SK-N-SH treated with all-trans-retinoic acid at 6 μM for 48 hours (cell line): ENCODE measurements around the gene CMTM2.

ENCODE experiments used
- ATAC-seq: fragments of 200-7000 bp; cut with Tn5 transposase; 3 replicates; pipeline ENCODE4 v1.9.1; 2020; ENCODE audit warnings: mild to moderate bottlenecking, moderate library complexity
- BACH2 ChIP-seq: fragments of 250-450 bp; sonication (Bioruptor Pico); IDR thresholded peaks from 2 replicates; pipeline ENCODE4 v1.9.0; 2021; ENCODE audit warnings: mild to moderate bottlenecking, borderline replicate concordance
- CSDC2 ChIP-seq: fragments of 250-450 bp; sonication (Bioruptor Pico); IDR thresholded peaks from 2 replicates; pipeline ENCODE4 v1.5.0; 2020; ENCODE audit warnings: mild to moderate bottlenecking, moderate library complexity
- GLIS3 ChIP-seq: fragments of 250-450 bp; sonication (Bioruptor Pico); IDR thresholded peaks from 2 replicates; pipeline ENCODE4 v1.5.0; 2020; ENCODE audit warnings: mild to moderate bottlenecking, moderate library complexity
- ISL1 ChIP-seq: fragments of 250-450 bp; sonication (Bioruptor Pico); IDR thresholded peaks from 2 replicates; pipeline ENCODE4 v2.1.2; 2022; ENCODE audit warnings: mild to moderate bottlenecking, moderate library complexity
- OSR1 ChIP-seq: fragments of 250-450 bp; sonication (Bioruptor Pico); IDR thresholded peaks from 2 replicates; pipeline ENCODE4 v1.8.0; 2022; ENCODE audit warnings: moderate library complexity, mild to moderate bottlenecking, inconsistent platforms
- PATZ1 ChIP-seq: fragments of 250-450 bp; sonication (Bioruptor Pico); IDR thresholded peaks from 2 replicates; pipeline ENCODE4 v1.8.0; 2020; ENCODE audit warnings: mild to moderate bottlenecking, moderate library complexity, borderline replicate concordance
- RARB ChIP-seq: fragments of 250-450 bp; sonication (Bioruptor Pico); IDR thresholded peaks from 2 replicates; pipeline ENCODE4 v1.8.0; 2021; ENCODE audit warnings: mild to moderate bottlenecking, moderate library complexity
- SNAI2 ChIP-seq: fragments of 250-450 bp; sonication (Bioruptor Pico); IDR thresholded peaks from 2 replicates; pipeline ENCODE4 v1.5.0; 2020; ENCODE audit warnings: mild to moderate bottlenecking, moderate library complexity
- TOX ChIP-seq: fragments of 250-450 bp; sonication (Bioruptor Pico); IDR thresholded peaks from 2 replicates; pipeline ENCODE4 v1.8.0; 2021; ENCODE audit warnings: mild to moderate bottlenecking, moderate library complexity, borderline replicate concordance
- ZFP3 ChIP-seq: fragments of 250-450 bp; sonication (Bioruptor Pico); IDR thresholded peaks from 2 replicates; pipeline ENCODE4 v1.5.0; 2020; ENCODE audit warnings: mild to moderate bottlenecking, moderate library complexity
- ZFP30 ChIP-seq: fragments of 450-650 bp; formaldehyde crosslinking; IDR thresholded peaks from 2 replicates; pipeline ENCODE4 v1.5.0; 2022; ENCODE audit warnings: mild to moderate bottlenecking, moderate library complexity
- ZNF565 ChIP-seq: fragments of 450-650 bp; formaldehyde crosslinking; conservative IDR thresholded peaks from 2 replicates; pipeline ENCODE4 v1.5.0; 2020; ENCODE audit warnings: low read depth, mild to moderate bottlenecking, moderate library complexity
- ZNF70 ChIP-seq: fragments of 450-650 bp; formaldehyde crosslinking; IDR thresholded peaks from 2 replicates; pipeline ENCODE4 v1.5.0; 2020; ENCODE audit warnings: mild to moderate bottlenecking, moderate library complexity
- ZNF8 ChIP-seq: fragments of 450-650 bp; formaldehyde crosslinking; IDR thresholded peaks from 2 replicates; pipeline ENCODE4 v1.5.0; 2020; ENCODE audit warnings: mild to moderate bottlenecking, moderate library complexity
- TF ChIP-seq, protein P1 (sequence below): fragments of 250-450 bp; sonication (Bioruptor Pico); IDR thresholded peaks from 2 replicates; pipeline ENCODE4 v1.5.1; 2020; ENCODE audit warnings: low read depth, mild to moderate bottlenecking, moderate library complexity
- TF ChIP-seq, protein P2 (sequence below): fragments of 250-450 bp; sonication (Bioruptor Pico); IDR thresholded peaks from 2 replicates; pipeline ENCODE4 v1.5.0; 2020; ENCODE audit warnings: mild to moderate bottlenecking, moderate library complexity

Gene CMTM2

DNA sequence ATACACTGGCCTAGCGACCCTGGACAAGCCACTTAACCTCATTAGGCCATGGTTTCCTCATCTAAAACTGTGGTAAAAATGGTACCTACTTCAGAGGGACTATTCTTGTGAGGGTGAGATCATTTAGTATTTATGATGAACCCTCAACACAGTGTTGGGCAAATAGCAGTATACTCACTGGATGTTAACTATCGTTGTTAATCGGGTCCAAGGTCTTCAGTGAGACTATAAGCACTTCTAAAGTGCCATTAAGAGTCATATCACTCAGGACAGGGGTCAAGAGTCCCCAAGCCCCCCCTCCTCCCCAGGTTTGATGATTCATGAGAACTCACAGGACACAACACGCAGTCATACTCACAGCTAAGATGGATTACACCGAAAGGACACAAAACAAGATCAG, 40.4 kb upstream of the CMTM2 start:
- ATAC-seq, result no peak
- no peak for TF ChIP-seq BACH2 (CRISPR knock-in tag)
- TF ChIP-seq, protein P1, sequence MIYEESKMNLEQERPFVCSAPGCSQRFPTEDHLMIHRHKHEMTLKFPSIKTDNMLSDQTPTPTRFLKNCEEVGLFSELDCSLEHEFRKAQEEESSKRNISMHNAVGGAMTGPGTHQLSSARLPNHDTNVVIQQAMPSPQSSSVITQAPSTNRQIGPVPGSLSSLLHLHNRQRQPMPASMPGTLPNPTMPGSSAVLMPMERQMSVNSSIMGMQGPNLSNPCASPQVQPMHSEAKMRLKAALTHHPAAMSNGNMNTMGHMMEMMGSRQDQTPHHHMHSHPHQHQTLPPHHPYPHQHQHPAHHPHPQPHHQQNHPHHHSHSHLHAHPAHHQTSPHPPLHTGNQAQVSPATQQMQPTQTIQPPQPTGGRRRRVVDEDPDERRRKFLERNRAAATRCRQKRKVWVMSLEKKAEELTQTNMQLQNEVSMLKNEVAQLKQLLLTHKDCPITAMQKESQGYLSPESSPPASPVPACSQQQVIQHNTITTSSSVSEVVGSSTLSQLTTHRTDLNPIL (CRISPR knock-in tag), result no peak

- TF ChIP-seq ISL1 (CRISPR knock-in tag) (no peak), ZFP3 (CRISPR knock-in tag) (no peak), GLIS3 (CRISPR knock-in tag) (no peak), RARB (CRISPR knock-in tag) (no peak), CSDC2 (CRISPR knock-in tag) (no peak), TOX (CRISPR knock-in tag) (no peak), OSR1 (CRISPR knock-in tag) (no peak), PATZ1 (CRISPR knock-in tag) (no peak), ZNF8 (CRISPR knock-in tag) (no peak), SNAI2 (CRISPR knock-in tag) (no peak), ZNF70 (CRISPR knock-in tag) (no peak), ZFP30 (no peak), ZNF565 (CRISPR knock-in tag) (no peak)
- TF ChIP-seq, protein P2, sequence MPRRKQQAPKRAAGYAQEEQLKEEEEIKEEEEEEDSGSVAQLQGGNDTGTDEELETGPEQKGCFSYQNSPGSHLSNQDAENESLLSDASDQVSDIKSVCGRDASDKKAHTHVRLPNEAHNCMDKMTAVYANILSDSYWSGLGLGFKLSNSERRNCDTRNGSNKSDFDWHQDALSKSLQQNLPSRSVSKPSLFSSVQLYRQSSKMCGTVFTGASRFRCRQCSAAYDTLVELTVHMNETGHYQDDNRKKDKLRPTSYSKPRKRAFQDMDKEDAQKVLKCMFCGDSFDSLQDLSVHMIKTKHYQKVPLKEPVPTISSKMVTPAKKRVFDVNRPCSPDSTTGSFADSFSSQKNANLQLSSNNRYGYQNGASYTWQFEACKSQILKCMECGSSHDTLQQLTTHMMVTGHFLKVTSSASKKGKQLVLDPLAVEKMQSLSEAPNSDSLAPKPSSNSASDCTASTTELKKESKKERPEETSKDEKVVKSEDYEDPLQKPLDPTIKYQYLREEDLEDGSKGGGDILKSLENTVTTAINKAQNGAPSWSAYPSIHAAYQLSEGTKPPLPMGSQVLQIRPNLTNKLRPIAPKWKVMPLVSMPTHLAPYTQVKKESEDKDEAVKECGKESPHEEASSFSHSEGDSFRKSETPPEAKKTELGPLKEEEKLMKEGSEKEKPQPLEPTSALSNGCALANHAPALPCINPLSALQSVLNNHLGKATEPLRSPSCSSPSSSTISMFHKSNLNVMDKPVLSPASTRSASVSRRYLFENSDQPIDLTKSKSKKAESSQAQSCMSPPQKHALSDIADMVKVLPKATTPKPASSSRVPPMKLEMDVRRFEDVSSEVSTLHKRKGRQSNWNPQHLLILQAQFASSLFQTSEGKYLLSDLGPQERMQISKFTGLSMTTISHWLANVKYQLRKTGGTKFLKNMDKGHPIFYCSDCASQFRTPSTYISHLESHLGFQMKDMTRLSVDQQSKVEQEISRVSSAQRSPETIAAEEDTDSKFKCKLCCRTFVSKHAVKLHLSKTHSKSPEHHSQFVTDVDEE (CRISPR knock-in tag), result no peak
- TF ChIP-seq, protein P1 (CRISPR knock-in tag), result no peak
- ATAC-seq, result no peak
Observed at GRCh38 chr16:66539623-66540469, 39.4 kb upstream of the CMTM2 start.

- no peak for ATAC-seq
- no peak for TF ChIP-seq CSDC2 (CRISPR knock-in tag)
- TF ChIP-seq ZNF8 (CRISPR knock-in tag), result no peak
- TF ChIP-seq, protein P2 (CRISPR knock-in tag), result no peak
- TF ChIP-seq BACH2 (CRISPR knock-in tag), result no peak
- TF ChIP-seq TOX (CRISPR knock-in tag), result no peak
Observed at GRCh38 chr16:66541388-66542355, 37.6 kb upstream of the CMTM2 start.
